ENCODE results near the gene KDM7A. TPM values are rescaled to one million over a fixed set of nuclear protein-coding genes. Genes with fewer than 3 reads are reported as not detected.

The KDM7A gene
- total RNA-seq, 1 experiment from 2014 or later: 6.6 TPM

- H3K4ac ChIP-seq (ENCODE audit: low read depth, low read length): no peak overlapping the region
- no peak overlapping the region for H2BK5ac ChIP-seq (ENCODE audit: insufficient read length, low read length)
- no peak overlapping the region for H3K4me2 ChIP-seq (ENCODE audit: insufficient read depth, insufficient read length, low read length)
- no peak overlapping the region for H3K14ac ChIP-seq (ENCODE audit: insufficient read depth, low read length)
- H3K9me3 Mint-ChIP-seq: no peaks in the 10 kb centered on the region
- no peak overlapping the region; a peak in 1 of 7 replicates for H3K27ac Mint-ChIP-seq
- no peak overlapping the region for H2BK12ac ChIP-seq (ENCODE audit: insufficient read length, low read depth, low read length)
- H4K20me1 ChIP-seq (ENCODE audit: control insufficient read depth, insufficient read depth, insufficient read length): no peaks in the 10 kb centered on the region
- no peak overlapping the region for H4K5ac ChIP-seq (ENCODE audit: insufficient read length, low read depth, low read length)
- H3K23me2 ChIP-seq (ENCODE audit: insufficient read length, low read depth, low read length, poor library complexity, severe bottlenecking): no peaks in the 10 kb centered on the region
- H2AK5ac ChIP-seq (ENCODE audit: insufficient read length, low read length): no peak overlapping the region
- no peak for TF ChIP-seq CTCF (conservative IDR thresholded peaks at IDR 0.05)
- no peaks in the 10 kb centered on the region for H3K9me3 ChIP-seq (ENCODE audit: control insufficient read depth, low read depth, low read length)
- no peak overlapping the region for H2AFZ ChIP-seq (ENCODE audit: low read length)
- H3K27ac ChIP-seq (ENCODE audit: insufficient read length, low read depth, low read length): no peak overlapping the region
- no peak overlapping the region for H3K56ac ChIP-seq (ENCODE audit: insufficient read length, low read depth, low read length)
- WGBS (ENCODE audit: extremely low coverage, insufficient read length, low lambda C conversion rate): no CpG with 5 or more reads among the region's 7 CpGs
- no peaks in the 10 kb centered on the region for H3K27me3 ChIP-seq (ENCODE audit: insufficient read depth, low read length)
- H3K18ac ChIP-seq (ENCODE audit: insufficient read length, low read depth, low read length): no peak overlapping the region
- no peak overlapping the region for H3K9ac ChIP-seq (ENCODE audit: extremely low read depth, insufficient read length, low read length)
- DNase-seq: no peak
- H4K8ac ChIP-seq (replicated peaks; ENCODE audit: insufficient read length, low read depth, low read length): no peak overlapping the region
- H3K27me3 Mint-ChIP-seq (ENCODE audit: low read depth): no peaks in the 10 kb centered on the region
- no peak overlapping the region for H4K91ac ChIP-seq (ENCODE audit: insufficient read length, low read depth, low read length)
- H3K4me1 ChIP-seq (ENCODE audit: insufficient read depth, low read length): no peaks in the 10 kb centered on the region; the same call in 1 of the 2 replicates
- H3K36me3 Mint-ChIP-seq (ENCODE audit: insufficient read depth in 1 of 3, low read depth in 3 of 3): no peaks in the 10 kb centered on the region
- no peak overlapping the region for H2BK20ac ChIP-seq (ENCODE audit: low read depth, low read length, poor library complexity, severe bottlenecking)
- H3K79me2 ChIP-seq (ENCODE audit: insufficient read depth, low read length): no peaks in the 10 kb centered on the region
- no peak overlapping the region for H3K23ac ChIP-seq (ENCODE audit: insufficient read length, low read depth, low read length)
- H3K4me1 Mint-ChIP-seq: peaks cover 19 to 22% of the 10 kb centered on the region in 2 experiments
- no peak overlapping the region for H3K4me3 Mint-ChIP-seq
- H3T11ph ChIP-seq (ENCODE audit: low read length): no peak overlapping the region
- no peak overlapping the region for H2BK120ac ChIP-seq (ENCODE audit: low read depth, low read length, poor library complexity, severe bottlenecking)
- no peak overlapping the region for H2BK15ac ChIP-seq (ENCODE audit: low read depth, low read length)
- no peaks in the 10 kb centered on the region for H3K79me1 ChIP-seq (ENCODE audit: insufficient read depth, low read depth, low read length, poor library complexity, severe bottlenecking)
These were observed 94.0 kb downstream of the KDM7A start for GRCh38 chr7:140082770-140083169.

Measured in H9 (cell line).